GM13976 (cell line): ENCODE results near the gene PLCB2.

ENCODE experiments used
- DNase-seq: peaks from one replicate; pipeline ENCODE4 v3.0.0; 2012; ENCODE audit warnings: low spot score
- in situ Hi-C: fragments of 300-500 bp; cut with MboI; formaldehyde crosslinking; loops from one replicate; pipeline ENCODE4 v1.12.0; 2022; ENCODE audit warnings: low sequenced_read_pairs, mixed read lengths, inconsistent platforms; ENCODE audit not compliant: unreplicated experiment
- TF ChIP-seq, protein P1 (sequence below): IDR thresholded peaks from 2 replicates; pipeline ENCODE4 v1.5.1; 2012; ENCODE audit warnings: borderline replicate concordance, mild to moderate bottlenecking; ENCODE audit not compliant: insufficient read depth; ENCODE audit errors: extremely low read depth, missing control alignments, control extremely low read depth

Gene PLCB2

DNA sequence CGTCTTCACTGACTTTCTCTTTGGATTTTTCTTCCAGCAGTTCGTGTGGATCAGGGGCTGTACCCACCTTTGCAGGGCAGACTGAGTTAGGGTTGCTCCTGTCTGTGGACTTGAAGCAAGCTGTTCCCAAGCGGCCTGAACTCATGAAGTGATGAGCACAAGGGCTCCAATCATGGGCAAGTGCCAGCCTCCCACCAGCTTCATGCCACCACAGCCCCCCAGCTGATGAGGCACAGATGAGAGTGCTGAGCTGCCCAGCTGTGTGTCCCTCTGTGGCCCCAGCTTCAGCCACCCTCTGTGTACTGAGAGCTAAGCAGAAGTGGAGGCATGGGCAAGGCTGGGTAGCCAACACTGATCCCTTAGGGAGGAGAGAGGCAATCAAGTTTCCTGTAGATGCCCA is 3.3 kb upstream of the PLCB2 start:
- no peak for DNase-seq
- in situ Hi-C loops, result no loop called here
- TF ChIP-seq, protein P1, sequence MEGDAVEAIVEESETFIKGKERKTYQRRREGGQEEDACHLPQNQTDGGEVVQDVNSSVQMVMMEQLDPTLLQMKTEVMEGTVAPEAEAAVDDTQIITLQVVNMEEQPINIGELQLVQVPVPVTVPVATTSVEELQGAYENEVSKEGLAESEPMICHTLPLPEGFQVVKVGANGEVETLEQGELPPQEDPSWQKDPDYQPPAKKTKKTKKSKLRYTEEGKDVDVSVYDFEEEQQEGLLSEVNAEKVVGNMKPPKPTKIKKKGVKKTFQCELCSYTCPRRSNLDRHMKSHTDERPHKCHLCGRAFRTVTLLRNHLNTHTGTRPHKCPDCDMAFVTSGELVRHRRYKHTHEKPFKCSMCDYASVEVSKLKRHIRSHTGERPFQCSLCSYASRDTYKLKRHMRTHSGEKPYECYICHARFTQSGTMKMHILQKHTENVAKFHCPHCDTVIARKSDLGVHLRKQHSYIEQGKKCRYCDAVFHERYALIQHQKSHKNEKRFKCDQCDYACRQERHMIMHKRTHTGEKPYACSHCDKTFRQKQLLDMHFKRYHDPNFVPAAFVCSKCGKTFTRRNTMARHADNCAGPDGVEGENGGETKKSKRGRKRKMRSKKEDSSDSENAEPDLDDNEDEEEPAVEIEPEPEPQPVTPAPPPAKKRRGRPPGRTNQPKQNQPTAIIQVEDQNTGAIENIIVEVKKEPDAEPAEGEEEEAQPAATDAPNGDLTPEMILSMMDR, result no peak

DNA sequence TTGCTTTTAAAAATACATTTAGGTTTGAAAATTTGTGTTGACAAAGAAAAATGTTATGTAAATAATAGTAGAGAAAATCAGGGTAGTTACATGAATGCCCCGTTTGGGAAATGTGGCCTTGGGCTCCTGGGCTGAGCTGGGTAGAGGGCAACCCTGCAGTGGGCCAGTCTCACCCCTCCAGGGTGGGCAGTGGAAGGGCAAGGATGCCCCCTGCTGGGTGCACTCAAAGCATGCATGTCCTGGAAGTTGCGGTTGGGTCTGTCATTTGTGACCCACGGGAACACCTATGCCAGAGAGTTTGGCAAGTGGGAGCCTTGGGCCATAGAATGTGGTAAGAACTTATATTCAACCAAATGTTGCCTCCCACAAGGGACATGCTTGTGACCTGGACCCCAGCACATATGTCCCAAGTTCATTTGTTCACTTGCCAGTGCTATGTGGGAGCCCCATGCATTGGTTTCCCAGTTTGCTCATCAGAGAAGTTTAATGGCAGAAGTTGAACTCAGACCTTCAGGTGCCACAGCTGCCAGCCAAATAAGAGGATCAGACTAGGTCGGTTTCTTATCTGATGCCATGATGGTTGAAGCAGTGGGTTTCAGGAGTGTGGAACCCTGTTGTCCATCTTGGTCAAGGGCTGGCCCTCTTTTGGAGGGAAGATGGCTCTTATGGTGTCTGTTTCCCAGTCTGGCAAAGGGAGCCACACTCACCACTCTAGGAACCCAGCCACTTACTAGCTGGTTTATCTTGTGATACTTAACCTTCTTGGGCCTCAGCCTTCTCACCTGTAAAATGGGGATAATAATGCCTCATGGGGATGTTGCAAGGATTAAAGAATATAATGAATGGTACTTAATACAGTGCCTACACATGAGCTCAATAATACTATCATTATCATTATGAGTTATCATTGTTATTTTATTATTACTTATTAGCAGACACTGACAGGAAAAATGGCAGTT is 2.5 kb upstream of the PLCB2 start:
- TF ChIP-seq, protein P1, result peak; percentile 73
- in situ Hi-C loops, result no loop called here
- DNase-seq, result peak; percentile 69

DNA sequence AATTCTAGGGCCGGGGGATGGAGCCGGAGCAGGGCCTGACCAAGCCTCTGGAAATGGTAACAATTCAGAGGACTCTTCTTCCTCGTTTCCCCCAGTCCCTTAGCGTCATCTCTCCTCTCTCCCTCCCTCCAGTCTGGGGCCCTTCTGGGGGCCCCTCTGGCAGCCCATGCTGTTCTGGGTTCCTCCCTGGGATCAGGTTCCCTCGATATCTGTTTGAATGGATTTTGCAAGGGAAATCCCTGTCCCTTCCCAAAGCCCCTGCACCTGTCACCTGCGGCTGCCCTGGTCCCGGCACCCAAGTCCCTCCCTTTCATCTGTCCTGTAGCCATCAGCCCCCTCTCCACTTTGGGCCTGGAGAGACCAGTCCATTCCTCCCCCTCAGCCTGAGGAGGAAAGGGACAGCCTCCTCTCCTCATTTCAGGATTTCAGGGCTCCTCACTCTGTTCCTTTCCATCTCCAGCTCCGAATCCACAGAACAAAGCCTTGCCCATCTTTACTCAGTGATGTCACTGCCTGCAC is 1.7 kb upstream of the PLCB2 start:
- TF ChIP-seq, protein P1, result no peak
- in situ Hi-C loops, result no loop called here
- no peak for DNase-seq

DNA sequence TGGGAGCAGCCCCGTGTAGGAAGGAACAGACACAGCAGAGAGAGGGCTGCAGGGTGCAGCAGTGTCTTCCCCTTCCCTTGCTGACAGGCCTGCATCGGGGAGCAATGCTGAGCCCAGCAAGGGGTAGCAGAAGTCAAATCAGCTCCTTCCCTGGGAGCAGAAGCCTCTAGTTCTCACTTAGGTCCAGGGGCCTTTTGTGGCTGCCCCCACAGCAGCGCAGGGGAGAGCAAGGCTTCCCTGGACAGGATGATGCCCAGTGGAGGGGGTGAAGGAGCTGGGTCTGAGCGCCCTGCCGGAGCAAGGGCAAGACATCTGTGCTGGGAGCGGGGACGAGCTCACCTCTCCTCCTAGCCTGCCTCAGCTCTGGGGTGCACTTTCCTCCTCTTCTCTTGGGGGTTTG is 827 bp downstream of the PLCB2 start:
- peak; percentile 47 for DNase-seq
- TF ChIP-seq, protein P1, result no peak
- in situ Hi-C loops, result no loop called here

DNA sequence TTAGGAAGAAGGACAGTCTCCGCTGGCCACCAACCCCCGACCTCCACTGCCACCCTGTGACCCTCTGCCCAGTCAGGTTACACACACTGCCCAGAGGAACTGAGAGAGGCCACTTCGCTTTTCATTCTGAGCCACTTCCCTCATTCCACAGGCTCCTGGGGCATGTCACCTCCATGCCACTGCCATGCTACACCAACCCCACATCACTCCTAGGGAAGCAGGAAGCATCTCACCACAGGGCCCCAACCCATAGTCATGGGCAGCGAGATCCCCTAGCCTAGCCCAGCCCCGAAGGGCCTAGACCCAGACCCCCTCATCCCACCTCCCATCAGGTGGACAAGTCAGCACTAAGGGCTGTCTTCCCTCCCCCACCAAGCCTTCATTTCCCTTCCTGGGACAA is 1.4 kb downstream of the PLCB2 start:
- in situ Hi-C loops, result no loop called here
- no peak for DNase-seq
- TF ChIP-seq, protein P1, result no peak

DNA sequence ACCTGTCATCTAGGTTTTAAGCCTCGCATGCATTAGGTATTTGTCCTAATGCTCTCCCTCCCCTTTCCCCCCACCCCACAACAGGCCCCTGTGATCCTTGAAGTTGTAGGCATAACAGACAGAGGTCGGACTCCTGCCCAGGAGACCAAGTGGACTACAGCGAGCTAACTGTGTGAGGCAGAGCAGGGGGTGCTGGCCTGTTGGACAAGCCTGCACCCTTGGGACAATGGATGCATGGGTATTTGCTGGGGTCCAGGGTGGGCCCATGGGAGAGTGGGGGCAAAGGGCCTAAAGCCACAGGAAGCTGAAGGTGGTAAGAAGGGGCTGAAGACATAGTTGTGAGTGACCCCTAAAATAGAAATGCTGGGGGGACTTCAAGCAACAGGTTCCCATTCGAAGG is 2.5 kb downstream of the PLCB2 start:
- TF ChIP-seq, protein P1, result no peak
- DNase-seq, result no peak
- in situ Hi-C loops, result no loop called here
